ENCODE data around the gene RPL35A.

Gene RPL35A

DNA sequence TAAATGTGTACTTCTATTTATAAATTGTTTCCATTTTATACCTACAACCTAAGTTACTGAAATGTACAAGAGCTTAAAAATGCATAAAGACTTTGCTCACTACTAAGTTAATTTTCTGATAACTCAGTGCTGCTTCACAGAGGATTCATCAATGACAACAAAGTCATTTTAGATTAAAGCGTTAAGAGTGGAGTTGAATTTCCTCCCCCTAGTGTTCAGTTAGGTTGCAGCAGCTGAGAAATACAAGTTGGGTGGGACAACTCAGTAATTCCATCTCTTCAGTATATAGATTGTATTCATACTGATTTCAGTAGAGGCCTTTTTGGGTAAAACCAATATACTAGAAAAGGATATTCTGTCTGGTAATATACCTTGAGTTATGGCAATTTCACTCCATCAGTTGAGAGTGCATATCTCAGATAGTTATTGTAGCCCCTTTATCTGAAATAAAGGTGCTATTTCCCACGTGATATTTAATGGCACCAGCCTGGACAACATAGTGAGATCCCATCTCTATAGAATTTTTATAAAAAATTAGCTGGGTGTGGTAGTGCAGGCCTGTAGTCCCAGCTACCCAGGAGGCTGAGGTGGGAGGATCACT, 6.9 kb upstream of the RPL35A start:
- TF ChIP-seq, protein P1, sequence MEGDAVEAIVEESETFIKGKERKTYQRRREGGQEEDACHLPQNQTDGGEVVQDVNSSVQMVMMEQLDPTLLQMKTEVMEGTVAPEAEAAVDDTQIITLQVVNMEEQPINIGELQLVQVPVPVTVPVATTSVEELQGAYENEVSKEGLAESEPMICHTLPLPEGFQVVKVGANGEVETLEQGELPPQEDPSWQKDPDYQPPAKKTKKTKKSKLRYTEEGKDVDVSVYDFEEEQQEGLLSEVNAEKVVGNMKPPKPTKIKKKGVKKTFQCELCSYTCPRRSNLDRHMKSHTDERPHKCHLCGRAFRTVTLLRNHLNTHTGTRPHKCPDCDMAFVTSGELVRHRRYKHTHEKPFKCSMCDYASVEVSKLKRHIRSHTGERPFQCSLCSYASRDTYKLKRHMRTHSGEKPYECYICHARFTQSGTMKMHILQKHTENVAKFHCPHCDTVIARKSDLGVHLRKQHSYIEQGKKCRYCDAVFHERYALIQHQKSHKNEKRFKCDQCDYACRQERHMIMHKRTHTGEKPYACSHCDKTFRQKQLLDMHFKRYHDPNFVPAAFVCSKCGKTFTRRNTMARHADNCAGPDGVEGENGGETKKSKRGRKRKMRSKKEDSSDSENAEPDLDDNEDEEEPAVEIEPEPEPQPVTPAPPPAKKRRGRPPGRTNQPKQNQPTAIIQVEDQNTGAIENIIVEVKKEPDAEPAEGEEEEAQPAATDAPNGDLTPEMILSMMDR (IDR thresholded peaks at IDR 0.05; ENCODE audit: borderline replicate concordance, insufficient read depth, low read depth, low read length), result peak; percentile 64; the same call in 1 of the 2 replicates
- H3K4me3 ChIP-seq (ENCODE audit: low read depth, low read length), result no peak overlapping the region

GRCh38 chr3:197949191-197949777, 706 bp upstream of the RPL35A start:
- peak overlapping the region; percentile 45 for H3K4me3 ChIP-seq (ENCODE audit: low read depth, low read length)
- TF ChIP-seq, protein P1 (IDR thresholded peaks at IDR 0.05; ENCODE audit: borderline replicate concordance, insufficient read depth, low read depth, low read length), result no peak

DNA sequence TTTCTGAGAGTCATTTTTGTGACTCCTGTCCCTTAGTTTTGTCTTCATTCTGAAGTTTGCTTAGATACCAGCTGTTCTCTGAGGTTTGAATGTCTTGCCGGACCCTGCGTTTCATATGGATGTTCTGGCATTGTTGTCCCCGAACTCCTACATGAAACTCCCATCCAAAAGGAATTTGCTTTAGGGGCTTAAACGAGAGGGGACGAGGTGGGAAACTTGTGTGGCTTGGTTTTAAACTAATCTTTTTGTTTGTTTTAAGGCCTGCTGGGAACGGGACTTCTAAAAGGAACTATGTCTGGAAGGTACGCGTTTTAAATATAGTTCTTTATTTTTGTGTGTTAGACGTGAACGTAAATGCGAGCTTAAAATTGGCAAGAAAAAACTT, 679 bp downstream of the RPL35A start:
- TF ChIP-seq, protein P1 (IDR thresholded peaks at IDR 0.05; ENCODE audit: borderline replicate concordance, insufficient read depth, low read depth, low read length), result no peak
- H3K4me3 ChIP-seq (ENCODE audit: low read depth, low read length), result peak overlapping the region; percentile 74

GRCh38 chr3:197951392-197951990, 1.5 kb downstream of the RPL35A start:
- H3K4me3 ChIP-seq (ENCODE audit: low read depth, low read length), result peak overlapping the region; percentile 74

DNA sequence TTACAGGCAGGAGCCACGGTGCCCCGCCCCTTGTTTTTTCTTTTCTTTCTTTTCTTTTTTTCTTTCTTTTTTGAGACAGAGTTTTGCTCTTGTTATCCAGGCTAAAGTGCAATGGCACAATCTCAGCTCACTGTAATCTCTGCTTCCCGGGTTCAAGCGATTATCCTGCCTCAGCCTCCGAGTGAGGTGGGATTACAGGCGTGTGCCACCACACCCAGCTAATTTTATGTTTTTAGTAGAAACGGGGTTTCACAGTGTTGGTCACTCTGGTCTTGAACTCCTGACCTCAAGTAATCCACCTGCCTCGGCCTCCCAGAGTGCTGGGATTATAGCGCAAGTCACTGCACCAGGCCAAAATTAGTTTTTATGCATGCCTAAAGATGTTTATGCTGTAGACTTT, 2.5 kb downstream of the RPL35A start:
- TF ChIP-seq, protein P1 (IDR thresholded peaks at IDR 0.05; ENCODE audit: borderline replicate concordance, insufficient read depth, low read depth, low read length), result no peak
- no peak overlapping the region for H3K4me3 ChIP-seq (ENCODE audit: low read depth, low read length)

More at GRCh38 chr3:197951392-197951990, 1.5 kb downstream of the RPL35A start:
- TF ChIP-seq, protein P1 (IDR thresholded peaks at IDR 0.05; ENCODE audit: borderline replicate concordance, insufficient read depth, low read depth, low read length), result no peak

GRCh38 chr3:197953325-197953724, 3.3 kb downstream of the RPL35A start:
- H3K4me3 ChIP-seq (ENCODE audit: low read depth, low read length), result no peak overlapping the region
- TF ChIP-seq, protein P1 (IDR thresholded peaks at IDR 0.05; ENCODE audit: borderline replicate concordance, insufficient read depth, low read depth, low read length), result no peak

- TF ChIP-seq, protein P1 (IDR thresholded peaks at IDR 0.05; ENCODE audit: borderline replicate concordance, insufficient read depth, low read depth, low read length), result no peak
- H3K4me3 ChIP-seq (ENCODE audit: low read depth, low read length), result no peak overlapping the region
These were observed 3.9 kb downstream of the RPL35A start for GRCh38 chr3:197953881-197954280.
